ENCODE results near the gene PLA2G6.

PLA2G6 gene

DNA sequence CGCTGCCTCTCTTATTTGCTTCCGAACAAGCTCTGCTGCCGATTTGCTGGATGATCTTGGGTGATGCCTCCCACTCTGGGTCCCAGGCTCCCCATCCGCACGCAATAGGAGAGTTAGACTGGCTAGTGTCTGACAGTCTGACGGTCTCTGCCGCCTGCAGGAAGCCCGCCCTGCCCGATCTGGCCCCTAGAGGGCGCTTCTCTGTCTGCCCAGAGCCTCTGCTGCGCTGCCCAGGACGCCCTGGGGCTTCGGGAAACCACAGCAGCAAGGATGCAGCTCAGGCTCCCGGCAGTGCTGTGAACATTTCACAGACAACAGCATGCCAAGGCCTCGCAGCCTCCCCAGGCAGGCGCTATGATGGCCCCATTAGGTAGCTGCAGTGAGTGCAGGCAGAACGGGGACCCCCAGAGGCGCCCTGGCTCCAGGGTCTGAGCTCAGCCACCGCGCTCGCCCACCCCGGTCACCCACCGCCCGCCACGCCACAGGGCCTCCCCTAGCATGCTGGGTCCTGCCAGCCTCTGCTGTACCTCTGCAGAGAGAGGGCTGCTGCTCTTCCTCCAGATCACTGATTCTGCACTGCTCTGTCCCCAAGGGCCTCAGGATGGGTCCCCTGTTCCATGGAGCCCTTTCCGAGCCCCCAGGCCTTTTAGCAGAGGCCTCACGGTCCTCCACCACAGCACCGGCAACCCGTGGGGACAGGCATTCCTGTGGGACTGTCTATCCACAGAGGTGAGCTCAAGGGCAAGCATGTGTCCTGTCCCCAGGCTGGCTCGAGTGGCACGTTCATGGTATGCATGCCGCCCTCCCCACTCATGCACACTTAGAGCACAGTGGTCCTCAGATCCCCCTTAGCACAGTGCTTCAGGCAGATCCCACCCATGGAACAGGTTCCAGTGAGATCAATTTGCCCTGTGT is 66.9 kb downstream of the PLA2G6 start (continued):
- TF ChIP-seq, protein P1, sequence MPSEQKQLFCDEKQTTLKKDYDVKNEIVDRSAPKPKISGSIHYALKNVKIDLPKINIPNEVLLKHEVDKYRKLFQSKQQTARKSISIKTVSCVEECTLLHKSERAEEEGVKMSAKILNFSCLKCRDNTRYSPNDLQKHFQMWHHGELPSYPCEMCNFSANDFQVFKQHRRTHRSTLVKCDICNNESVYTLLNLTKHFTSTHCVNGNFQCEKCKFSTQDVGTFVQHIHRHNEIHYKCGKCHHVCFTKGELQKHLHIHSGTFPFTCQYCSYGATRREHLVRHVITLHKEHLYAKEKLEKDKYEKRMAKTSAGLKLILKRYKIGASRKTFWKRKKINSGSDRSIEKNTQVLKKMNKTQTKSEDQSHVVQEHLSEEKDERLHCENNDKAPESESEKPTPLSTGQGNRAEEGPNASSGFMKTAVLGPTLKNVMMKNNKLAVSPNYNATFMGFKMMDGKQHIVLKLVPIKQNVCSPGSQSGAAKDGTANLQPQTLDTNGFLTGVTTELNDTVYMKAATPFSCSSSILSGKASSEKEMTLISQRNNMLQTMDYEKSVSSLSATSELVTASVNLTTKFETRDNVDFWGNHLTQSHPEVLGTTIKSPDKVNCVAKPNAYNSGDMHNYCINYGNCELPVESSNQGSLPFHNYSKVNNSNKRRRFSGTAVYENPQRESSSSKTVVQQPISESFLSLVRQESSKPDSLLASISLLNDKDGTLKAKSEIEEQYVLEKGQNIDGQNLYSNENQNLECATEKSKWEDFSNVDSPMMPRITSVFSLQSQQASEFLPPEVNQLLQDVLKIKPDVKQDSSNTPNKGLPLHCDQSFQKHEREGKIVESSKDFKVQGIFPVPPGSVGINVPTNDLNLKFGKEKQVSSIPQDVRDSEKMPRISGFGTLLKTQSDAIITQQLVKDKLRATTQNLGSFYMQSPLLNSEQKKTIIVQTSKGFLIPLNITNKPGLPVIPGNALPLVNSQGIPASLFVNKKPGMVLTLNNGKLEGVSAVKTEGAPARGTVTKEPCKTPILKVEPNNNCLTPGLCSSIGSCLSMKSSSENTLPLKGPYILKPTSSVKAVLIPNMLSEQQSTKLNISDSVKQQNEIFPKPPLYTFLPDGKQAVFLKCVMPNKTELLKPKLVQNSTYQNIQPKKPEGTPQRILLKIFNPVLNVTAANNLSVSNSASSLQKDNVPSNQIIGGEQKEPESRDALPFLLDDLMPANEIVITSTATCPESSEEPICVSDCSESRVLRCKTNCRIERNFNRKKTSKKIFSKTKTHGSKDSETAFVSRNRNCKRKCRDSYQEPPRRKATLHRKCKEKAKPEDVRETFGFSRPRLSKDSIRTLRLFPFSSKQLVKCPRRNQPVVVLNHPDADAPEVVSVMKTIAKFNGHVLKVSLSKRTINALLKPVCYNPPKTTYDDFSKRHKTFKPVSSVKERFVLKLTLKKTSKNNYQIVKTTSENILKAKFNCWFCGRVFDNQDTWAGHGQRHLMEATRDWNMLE (tag by site-specific recombination; conservative IDR thresholded peaks at IDR 0.05; ENCODE audit: low read depth), result no peak
- TF ChIP-seq REPIN1 (tag by site-specific recombination; IDR thresholded peaks at IDR 0.05; ENCODE audit: low read depth) (no peak), KLF1 (tag by site-specific recombination; IDR thresholded peaks at IDR 0.05) (no peak), ZNF768 (tag by site-specific recombination; IDR thresholded peaks at IDR 0.05) (no peak), ZNF223 (tag by site-specific recombination; IDR thresholded peaks at IDR 0.05) (no peak), HOXD13 (CRISPR knock-in tag; IDR thresholded peaks at IDR 0.05; ENCODE audit: borderline replicate concordance) (no peak), ZNF837 (tag by site-specific recombination; IDR thresholded peaks at IDR 0.05) (no peak), HOXA7 (CRISPR knock-in tag; IDR thresholded peaks at IDR 0.05; ENCODE audit: borderline replicate concordance) (no peak), ZNF24 (tag by site-specific recombination; IDR thresholded peaks at IDR 0.05) (no peak), ZNF2 (tag by site-specific recombination; IDR thresholded peaks at IDR 0.05) (peak; percentile 98), ZBTB17 (tag by site-specific recombination; IDR thresholded peaks at IDR 0.05) (peak; percentile 32; the same call in 1 of the 2 replicates), ZNF510 (tag by site-specific recombination; IDR thresholded peaks at IDR 0.05; ENCODE audit: insufficient replicate concordance) (no peak), KLF8 (tag by site-specific recombination; IDR thresholded peaks at IDR 0.05) (peak; percentile 29; the same call in 1 of the 2 replicates), ZXDB (tag by site-specific recombination; IDR thresholded peaks at IDR 0.05) (no peak)
- TF ChIP-seq, protein P2, sequence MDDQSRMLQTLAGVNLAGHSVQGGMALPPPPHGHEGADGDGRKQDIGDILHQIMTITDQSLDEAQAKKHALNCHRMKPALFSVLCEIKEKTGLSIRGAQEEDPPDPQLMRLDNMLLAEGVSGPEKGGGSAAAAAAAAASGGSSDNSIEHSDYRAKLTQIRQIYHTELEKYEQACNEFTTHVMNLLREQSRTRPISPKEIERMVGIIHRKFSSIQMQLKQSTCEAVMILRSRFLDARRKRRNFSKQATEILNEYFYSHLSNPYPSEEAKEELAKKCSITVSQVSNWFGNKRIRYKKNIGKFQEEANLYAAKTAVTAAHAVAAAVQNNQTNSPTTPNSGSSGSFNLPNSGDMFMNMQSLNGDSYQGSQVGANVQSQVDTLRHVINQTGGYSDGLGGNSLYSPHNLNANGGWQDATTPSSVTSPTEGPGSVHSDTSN (CRISPR knock-in tag; IDR thresholded peaks at IDR 0.05), result no peak
- TF ChIP-seq, protein P3, sequence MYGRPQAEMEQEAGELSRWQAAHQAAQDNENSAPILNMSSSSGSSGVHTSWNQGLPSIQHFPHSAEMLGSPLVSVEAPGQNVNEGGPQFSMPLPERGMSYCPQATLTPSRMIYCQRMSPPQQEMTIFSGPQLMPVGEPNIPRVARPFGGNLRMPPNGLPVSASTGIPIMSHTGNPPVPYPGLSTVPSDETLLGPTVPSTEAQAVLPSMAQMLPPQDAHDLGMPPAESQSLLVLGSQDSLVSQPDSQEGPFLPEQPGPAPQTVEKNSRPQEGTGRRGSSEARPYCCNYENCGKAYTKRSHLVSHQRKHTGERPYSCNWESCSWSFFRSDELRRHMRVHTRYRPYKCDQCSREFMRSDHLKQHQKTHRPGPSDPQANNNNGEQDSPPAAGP (tag by site-specific recombination; IDR thresholded peaks at IDR 0.05), result no peak
- TF ChIP-seq, protein P4, sequence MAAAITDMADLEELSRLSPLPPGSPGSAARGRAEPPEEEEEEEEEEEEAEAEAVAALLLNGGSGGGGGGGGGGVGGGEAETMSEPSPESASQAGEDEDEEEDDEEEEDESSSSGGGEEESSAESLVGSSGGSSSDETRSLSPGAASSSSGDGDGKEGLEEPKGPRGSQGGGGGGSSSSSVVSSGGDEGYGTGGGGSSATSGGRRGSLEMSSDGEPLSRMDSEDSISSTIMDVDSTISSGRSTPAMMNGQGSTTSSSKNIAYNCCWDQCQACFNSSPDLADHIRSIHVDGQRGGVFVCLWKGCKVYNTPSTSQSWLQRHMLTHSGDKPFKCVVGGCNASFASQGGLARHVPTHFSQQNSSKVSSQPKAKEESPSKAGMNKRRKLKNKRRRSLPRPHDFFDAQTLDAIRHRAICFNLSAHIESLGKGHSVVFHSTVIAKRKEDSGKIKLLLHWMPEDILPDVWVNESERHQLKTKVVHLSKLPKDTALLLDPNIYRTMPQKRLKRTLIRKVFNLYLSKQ (tag by site-specific recombination; IDR thresholded peaks at IDR 0.05; ENCODE audit: borderline replicate concordance), result no peak
- TF ChIP-seq, protein P5, sequence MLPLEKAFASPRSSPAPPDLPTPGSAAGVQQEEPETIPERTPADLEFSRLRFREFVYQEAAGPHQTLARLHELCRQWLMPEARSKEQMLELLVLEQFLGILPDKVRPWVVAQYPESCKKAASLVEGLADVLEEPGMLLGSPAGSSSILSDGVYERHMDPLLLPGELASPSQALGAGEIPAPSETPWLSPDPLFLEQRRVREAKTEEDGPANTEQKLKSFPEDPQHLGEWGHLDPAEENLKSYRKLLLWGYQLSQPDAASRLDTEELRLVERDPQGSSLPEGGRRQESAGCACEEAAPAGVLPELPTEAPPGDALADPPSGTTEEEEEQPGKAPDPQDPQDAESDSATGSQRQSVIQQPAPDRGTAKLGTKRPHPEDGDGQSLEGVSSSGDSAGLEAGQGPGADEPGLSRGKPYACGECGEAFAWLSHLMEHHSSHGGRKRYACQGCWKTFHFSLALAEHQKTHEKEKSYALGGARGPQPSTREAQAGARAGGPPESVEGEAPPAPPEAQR (tag by site-specific recombination; IDR thresholded peaks at IDR 0.05), result no peak
- TF ChIP-seq, protein P6, sequence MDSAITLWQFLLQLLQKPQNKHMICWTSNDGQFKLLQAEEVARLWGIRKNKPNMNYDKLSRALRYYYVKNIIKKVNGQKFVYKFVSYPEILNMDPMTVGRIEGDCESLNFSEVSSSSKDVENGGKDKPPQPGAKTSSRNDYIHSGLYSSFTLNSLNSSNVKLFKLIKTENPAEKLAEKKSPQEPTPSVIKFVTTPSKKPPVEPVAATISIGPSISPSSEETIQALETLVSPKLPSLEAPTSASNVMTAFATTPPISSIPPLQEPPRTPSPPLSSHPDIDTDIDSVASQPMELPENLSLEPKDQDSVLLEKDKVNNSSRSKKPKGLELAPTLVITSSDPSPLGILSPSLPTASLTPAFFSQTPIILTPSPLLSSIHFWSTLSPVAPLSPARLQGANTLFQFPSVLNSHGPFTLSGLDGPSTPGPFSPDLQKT (IDR thresholded peaks at IDR 0.05; ENCODE audit: borderline replicate concordance, low read depth, low read length), result no peak
- TF ChIP-seq, protein P7, sequence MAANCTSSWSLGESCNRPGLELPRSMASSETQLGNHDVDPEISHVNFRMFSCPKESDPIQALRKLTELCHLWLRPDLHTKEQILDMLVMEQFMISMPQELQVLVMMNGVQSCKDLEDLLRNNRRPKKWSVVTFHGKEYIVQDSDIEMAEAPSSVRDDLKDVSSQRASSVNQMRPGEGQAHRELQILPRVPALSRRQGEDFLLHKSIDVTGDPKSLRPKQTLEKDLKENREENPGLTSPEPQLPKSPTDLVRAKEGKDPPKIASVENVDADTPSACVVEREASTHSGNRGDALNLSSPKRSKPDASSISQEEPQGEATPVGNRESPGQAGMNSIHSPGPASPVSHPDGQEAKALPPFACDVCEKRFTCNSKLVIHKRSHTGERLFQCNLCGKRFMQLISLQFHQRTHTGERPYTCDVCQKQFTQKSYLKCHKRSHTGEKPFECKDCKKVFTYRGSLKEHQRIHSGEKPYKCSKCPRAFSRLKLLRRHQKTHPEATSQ (tag by site-specific recombination; IDR thresholded peaks at IDR 0.05), result no peak
- TF ChIP-seq, protein P8, sequence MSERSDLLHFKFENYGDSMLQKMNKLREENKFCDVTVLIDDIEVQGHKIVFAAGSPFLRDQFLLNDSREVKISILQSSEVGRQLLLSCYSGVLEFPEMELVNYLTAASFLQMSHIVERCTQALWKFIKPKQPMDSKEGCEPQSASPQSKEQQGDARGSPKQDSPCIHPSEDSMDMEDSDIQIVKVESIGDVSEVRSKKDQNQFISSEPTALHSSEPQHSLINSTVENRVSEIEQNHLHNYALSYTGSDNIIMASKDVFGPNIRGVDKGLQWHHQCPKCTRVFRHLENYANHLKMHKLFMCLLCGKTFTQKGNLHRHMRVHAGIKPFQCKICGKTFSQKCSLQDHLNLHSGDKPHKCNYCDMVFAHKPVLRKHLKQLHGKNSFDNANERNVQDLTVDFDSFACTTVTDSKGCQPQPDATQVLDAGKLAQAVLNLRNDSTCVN (tag by site-specific recombination; optimal IDR thresholded peaks at IDR 0.05), result no peak
- TF ChIP-seq, protein P9, sequence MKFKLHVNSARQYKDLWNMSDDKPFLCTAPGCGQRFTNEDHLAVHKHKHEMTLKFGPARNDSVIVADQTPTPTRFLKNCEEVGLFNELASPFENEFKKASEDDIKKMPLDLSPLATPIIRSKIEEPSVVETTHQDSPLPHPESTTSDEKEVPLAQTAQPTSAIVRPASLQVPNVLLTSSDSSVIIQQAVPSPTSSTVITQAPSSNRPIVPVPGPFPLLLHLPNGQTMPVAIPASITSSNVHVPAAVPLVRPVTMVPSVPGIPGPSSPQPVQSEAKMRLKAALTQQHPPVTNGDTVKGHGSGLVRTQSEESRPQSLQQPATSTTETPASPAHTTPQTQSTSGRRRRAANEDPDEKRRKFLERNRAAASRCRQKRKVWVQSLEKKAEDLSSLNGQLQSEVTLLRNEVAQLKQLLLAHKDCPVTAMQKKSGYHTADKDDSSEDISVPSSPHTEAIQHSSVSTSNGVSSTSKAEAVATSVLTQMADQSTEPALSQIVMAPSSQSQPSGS (tag by site-specific recombination; IDR thresholded peaks at IDR 0.05; ENCODE audit: low read depth), result no peak
